ENCODE measurements around the gene DPT.

GRCh38 chr1:168759077-168759476, 30.1 kb upstream of the DPT start:
- TF ChIP-seq CTCF (IDR thresholded peaks at IDR 0.05) (no peak), POLR2A (IDR thresholded peaks at IDR 0.05) (no peak)
